GM18858 (cell line): ENCODE results near the gene SFXN5.

Source experiments
- ATAC-seq: cut with Tn5 transposase; IDR thresholded peaks from one replicate; pipeline ENCODE4 v1.9.1; 2021; ENCODE audit not compliant: unreplicated experiment

Gene SFXN5

GRCh38 chr2:73021371-73022010, 50.0 kb downstream of the SFXN5 start:
- ATAC-seq = no peak

DNA sequence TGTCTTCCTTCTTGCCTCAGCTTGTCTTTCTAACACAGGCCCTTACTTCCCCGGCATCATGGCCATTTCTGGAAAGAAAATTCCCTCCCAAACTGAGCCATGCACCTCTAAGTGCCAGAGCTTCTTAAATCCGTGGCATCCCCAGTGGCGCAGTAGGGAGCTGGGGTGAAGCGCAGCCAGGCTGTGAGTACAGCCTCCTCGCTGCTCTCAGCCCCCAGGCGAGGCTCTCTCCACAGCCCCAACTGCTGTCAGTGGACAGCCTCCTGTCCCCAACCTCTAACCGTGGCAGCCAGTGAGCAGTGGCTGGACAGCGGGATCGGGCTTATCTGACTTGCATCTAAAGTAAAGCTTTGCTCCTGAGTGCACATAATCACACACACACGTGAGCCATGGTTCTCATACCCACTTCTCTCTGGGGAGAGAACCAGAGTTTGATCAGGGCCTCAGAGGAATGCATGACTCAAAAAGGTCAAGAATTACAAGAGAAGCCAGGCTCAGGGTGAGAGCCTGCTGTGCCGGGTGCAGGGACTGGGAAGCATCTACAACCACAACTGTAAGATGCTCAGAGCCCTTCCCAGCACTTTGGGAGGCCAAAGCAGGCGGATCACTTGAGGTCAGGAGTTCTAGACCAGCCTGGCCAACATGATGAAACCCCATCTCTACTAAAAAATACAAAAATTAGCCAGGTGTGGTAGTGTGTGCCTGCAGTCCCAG, 50.7 kb downstream of the SFXN5 start:
- no peak for ATAC-seq

DNA sequence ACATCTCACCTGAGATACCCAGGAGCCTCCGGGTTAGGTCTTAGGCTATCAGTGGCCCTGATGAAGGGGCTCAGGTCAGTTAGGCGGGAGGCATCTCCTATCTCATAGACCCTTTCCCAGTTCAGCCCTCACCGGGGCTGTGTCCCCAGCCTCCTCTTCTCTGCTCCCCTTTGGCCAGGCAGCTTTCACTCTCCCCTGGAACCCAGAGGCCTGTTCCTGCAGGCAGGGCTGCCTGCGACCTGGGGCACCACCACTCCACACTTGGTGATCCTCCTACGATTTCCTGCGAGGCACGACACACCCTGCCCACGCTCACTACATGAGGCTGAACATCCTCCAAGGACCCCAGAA, 51.2 kb downstream of the SFXN5 start:
- ATAC-seq = no peak

DNA sequence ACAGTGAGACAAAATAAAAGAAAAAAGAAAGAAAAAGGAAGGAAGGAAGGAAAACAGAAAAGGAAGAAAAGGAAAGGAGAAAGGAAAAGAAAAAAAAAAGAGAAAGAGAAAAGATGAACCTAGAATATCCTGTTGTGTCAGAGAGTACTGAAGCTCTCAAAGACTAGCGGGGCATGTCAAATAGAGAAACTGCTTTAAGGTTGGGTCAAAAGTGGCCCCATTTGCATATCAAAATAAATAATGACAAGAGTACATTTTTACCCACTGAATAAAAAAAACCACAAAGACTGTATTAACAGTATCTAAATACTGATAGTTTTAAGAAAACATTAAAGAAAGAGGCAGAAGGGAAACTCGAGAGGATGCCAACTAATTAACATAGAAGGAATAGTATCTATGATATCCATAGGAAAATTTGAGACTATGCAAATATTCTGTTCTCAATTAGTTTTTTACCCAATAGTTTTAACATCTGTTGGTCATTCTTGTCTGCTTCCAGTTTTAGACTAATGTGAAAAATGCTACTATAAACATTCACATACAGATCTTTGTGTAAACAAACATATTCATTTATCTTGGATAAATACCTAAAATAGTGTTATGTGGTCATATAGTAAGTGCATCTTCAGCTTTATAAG, 53.2 kb downstream of the SFXN5 start:
- ATAC-seq = no peak

GRCh38 chr2:73013936-73014335, 57.6 kb downstream of the SFXN5 start:
- ATAC-seq = no peak

- ATAC-seq = no peak
Observed at GRCh38 chr2:73009177-73009839, 62.2 kb downstream of the SFXN5 start.

GRCh38 chr2:73008766-73009135, 62.8 kb downstream of the SFXN5 start:
- ATAC-seq = no peak

- no peak for ATAC-seq
Observed at GRCh38 chr2:73007991-73008765, 63.3 kb downstream of the SFXN5 start.

DNA sequence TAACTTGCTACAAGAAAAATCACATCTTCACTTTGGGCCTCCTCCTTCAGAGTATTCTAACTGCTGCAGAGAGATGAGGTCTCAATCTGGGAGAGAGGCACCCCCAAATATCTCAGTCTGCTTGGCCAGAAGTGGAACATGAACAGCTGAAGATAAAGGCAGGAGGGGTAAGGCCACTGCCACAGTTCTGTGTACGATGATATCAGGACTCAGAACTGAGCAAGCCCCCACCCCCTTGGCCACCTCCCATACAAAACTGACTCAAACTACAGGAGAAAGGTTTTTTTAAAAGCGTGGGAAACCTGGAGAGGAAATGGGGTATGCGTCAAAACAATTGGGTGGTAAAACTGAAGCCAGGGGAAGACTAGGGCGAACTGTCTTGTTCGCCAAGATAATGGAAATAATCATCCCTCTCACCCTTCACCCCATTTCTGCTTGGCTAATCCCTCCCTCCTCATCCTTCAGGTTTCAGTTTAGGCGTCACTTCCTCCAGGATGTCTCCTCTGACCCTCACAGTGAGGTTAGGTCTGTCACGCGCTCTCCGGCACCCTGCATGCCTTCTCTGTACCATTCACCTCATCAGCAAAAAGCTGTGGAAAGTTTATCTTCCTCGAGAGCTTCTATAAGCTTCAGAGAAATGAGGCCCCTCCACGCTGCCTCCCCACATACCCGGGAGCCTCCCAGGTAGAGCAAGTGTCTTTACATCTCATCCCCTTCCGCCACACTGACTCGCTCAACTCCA, 64.4 kb downstream of the SFXN5 start:
- ATAC-seq = no peak

GRCh38 chr2:73004889-73005596, 66.5 kb downstream of the SFXN5 start:
- ATAC-seq = no peak

- ATAC-seq = no peak
Observed at GRCh38 chr2:73004466-73004865, 67.0 kb downstream of the SFXN5 start.

DNA sequence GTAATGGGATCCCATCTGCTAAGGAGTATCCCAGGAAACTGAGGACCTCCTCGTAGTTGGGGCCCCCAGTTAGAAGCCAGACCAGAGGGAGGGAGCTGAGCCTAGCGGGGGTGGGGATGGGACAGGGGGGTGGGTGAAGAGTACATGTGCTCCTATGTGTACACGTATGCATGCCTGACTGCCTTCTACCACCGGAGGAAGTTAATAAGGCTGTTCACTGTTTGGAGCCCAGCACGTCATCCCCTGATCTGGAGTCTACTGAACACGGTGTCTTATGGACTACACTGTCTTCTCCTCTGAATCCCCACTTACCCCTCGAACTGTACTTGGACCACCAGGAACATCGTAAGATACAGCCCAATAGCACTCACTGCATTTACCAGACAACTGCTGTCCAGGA, 68.5 kb downstream of the SFXN5 start:
- ATAC-seq = no peak

DNA sequence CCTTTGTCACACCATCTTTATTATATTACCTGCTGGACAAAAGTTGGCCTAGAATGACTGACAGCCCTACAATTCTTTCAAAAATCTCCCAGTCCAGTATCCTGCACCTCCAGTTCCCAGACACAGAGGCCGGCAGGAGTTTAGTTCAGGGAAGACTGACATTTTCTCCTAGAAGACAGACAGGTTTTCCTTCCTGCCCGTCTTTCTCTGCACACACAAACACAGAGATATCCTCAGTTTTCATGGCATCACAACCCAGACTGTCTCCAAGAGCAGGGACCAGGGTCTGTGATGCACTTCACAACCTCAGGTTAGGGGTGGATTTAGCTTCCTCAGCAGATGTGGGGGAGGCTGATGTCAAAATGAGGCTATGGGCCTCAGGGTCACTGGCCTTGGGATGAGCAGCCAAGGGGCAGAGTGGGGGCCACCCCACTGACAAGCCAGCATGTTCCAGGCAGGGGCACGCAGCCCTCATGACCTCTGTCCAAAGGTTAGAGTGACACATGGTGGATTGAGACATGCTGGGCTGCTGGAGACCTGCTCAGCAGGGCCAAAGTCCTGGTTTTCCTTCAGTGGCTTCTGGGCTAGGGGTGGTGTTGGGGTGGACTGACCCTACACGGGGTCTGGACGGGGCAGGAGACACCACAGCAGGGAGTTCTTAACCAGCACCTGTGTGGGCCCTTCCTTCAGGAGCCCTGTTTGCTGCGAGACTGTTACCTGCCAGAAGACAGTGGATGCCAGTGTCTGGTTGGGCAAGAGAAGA, 70.5 kb downstream of the SFXN5 start:
- no peak for ATAC-seq

DNA sequence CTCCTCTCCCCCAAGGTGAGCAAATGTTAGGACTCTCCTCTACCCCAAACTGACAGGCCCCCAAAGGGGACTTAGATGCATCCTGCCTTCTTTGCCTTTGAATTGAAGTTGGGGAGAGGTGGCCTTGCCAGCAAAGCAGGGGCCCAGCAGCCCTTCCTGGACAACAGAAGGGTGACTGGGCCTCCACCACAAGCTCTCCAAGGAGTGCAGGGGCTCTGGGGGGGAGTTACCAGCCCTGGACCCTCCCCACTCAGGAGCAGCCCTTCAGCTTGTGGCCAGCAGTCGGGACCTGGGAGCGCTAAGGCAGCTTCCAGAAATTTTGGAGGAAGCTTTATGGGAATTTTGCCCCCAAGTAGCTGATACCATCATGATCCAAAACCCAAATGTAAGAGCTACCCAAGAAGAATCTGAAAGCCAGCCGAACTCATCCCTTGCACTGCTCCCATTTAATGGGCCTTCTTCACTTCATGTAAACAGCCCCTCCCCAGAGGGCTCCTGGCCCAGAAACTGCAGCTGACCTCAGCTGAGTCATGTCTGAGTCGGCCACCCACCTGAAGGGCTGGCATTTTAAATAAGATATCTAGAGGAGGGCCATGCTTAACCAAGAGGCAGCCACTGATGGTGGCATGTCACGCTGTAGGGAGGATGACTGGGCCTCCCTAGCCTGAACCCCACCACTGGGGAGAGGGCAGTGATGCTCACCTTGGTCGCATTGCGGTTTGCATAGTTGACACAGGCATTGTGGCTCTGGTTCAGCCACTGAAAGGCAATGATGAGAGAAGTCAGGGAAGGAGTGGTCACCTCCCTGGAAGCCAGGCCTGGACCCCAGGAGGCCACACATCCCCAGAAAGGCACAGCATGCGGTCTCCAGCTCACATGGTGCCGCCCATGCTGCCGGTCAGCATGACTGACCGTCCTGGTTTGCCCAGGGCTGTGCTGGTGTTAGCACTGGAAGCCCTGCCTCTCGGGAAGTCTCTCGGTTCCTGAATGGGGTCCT, 71.5 kb downstream of the SFXN5 start:
- ATAC-seq = no peak

DNA sequence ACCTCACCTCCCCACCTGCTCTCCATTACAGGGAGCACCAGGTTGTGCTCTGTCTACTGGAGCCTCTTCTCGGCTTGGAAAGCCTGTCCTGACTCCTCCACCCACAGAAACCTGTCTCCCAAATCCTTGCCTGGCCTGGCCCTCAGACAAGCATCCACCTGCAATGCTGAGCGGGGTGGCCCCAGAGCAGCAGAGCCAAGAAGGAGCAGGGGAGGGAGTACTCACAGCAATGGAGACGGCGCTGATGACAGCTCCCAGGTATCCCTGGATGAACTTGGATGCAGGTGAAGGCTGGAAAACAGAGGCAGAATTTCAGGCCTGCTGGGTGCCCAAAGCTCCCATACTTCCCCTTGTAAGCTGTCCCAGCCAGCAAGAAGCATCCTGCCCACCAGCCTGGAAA, 72.8 kb downstream of the SFXN5 start:
- ATAC-seq = no peak

DNA sequence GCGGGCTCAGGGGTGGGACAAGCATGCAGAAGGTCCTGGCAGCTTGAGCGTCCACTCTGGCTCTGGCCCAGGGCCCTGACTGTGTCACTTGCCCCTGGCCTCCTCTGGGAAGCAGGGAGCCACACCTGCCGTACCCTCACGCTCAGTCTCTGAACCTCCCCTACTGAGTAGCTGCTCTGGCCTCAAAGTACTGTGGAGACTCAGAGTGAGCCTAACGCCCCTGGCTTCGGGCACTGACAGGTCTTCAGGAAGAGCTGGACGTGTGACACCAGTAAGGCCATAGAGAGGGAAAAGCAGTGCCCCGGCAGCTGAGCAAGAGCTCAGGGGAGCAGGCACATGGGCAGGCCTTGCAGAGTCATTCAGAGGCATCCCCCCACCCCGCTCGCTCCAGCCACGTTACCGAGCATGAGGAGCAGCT, 73.3 kb downstream of the SFXN5 start:
- ATAC-seq = no peak

- no peak for ATAC-seq
Observed at GRCh38 chr2:72996117-72996502, 75.4 kb downstream of the SFXN5 start.
